GM20000 (cell line): ENCODE measurements around the gene PRKN.

Source experiments
- DNase-seq: peaks from one replicate; pipeline ENCODE4 v3.0.0; 2012; ENCODE audit warnings: low spot score
- TF ChIP-seq, protein P1 (sequence below): IDR thresholded peaks from 2 replicates; pipeline ENCODE4 v1.5.1; 2012; ENCODE audit warnings: mild to moderate bottlenecking, control low read depth; ENCODE audit errors: extremely low read depth, missing control alignments

The PRKN gene

DNA sequence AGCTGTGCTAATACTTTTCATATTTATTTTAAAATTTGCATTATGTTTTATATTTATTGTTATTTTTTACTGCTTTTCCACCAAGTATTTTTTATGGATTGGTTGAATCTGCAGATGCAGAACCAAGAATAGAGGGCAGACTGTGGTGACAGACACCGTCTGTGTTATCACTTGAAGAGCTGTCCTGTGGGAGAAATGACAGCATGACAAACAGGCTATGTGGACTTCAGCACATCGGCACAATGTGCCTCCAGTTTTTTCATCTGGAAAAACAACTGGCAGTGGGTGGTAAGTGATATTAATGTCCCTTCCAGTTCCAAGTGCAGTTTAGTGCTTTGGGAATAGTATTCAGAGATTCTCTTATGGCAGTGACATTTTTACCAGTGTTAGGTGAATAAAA is 492.9 kb downstream of the PRKN start:
- TF ChIP-seq, protein P1, sequence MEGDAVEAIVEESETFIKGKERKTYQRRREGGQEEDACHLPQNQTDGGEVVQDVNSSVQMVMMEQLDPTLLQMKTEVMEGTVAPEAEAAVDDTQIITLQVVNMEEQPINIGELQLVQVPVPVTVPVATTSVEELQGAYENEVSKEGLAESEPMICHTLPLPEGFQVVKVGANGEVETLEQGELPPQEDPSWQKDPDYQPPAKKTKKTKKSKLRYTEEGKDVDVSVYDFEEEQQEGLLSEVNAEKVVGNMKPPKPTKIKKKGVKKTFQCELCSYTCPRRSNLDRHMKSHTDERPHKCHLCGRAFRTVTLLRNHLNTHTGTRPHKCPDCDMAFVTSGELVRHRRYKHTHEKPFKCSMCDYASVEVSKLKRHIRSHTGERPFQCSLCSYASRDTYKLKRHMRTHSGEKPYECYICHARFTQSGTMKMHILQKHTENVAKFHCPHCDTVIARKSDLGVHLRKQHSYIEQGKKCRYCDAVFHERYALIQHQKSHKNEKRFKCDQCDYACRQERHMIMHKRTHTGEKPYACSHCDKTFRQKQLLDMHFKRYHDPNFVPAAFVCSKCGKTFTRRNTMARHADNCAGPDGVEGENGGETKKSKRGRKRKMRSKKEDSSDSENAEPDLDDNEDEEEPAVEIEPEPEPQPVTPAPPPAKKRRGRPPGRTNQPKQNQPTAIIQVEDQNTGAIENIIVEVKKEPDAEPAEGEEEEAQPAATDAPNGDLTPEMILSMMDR: no peak
- DNase-seq: no peak

DNA sequence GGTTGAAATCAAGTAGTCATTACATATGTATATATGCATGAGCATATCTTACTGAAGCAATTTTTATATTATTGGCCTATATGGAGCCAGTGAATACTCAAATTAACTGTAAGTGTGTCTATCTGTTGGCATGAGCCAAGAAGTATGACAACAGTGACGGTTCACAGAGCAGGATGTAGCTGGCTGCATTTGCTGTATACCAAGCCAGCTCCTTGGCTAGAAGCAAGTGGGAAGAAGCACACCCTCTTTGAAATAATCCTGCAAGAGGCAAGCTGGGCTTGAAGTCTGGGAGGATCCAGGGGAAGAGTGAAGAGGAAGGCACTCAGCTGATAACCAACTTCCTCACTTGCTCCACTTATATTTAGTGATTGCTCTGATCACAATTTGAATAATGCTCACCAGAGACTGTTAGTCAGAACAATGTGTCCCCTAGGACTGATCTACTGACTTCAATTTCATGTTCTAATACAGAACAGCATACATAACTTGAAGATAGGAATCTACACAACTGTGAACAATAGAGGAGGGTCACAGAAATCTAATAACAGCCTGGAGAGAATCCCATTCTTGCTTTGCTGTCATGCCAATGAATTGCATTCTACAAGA is 497.3 kb downstream of the PRKN start:
- DNase-seq: no peak
- TF ChIP-seq, protein P1: no peak

DNA sequence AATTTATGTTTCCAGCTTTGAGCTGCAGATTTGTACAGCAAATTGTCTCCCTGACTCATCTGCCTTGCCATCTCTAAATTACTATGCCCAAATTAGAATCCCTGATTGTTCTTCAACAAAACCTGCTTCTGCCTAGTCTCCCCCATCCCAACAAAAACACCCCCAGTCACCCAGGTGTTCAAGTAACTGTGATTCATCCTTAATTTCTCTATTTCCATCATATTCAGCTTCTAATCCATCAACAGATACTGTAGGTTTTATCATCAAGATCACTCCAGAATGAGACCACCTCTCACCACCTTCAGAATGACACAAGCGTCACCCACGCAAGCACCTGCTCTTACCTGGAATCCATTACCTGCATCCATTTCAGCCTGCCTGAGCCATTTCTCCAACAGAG is 498.5 kb downstream of the PRKN start:
- no peak for DNase-seq
- TF ChIP-seq, protein P1: no peak

DNA sequence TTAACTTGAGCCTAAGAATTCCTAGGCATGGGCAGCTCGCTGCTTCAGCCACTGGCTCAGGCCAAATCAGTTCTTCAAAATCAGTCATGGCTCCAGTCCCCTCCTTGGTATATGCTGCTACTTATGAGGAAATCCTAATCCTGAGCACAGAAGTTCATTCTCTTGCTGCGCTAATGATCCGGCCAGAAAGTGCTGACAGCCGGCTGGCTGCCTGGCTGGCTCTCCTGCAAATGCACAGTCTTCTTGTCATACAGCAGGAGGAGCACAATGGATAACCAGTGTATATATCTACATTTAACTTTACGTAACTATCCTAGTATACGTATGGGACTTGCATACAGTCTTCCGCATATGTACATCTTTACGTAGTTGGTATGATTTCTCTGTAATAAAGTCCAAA is 500.8 kb downstream of the PRKN start:
- TF ChIP-seq, protein P1: no peak
- DNase-seq: no peak

DNA sequence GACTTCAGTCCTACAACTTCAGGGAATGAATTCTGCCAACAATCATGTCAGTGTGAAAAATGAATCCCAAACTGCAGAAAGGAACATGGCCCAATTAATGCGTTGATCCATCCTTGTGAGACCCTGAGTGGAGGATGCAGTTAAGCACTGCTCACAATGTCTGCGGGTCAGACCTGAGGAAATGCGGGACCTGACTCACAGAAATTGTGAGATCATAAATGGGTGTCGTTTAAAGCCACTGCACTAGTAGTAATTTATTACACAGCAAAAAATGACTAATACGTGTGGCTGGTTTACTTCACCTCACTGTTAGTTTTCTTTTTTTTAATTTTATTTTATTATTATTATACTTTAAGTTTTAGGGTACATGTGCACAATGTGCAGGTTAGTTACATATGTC is 505.0 kb downstream of the PRKN start:
- TF ChIP-seq, protein P1: no peak
- DNase-seq: no peak

DNA sequence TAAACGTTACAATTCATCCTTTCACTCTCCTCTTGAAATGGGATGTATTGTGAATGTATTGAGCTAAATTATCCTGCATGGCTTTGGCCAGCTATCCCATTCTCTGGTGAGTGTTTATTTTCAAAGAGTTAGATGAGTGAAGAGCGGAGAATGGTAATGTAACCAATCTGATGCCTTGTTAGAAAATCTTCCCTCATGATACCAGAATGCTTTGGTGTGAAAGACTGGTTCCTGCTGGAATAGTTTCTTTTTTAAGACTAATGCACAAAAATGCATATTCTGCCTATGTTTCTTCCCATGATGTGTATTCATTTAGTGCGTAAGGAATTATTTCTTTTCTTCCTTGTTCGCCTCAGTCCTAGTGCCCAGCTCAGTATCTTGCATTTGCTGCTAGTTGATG is 506.7 kb downstream of the PRKN start:
- no peak for DNase-seq
- TF ChIP-seq, protein P1: no peak

DNA sequence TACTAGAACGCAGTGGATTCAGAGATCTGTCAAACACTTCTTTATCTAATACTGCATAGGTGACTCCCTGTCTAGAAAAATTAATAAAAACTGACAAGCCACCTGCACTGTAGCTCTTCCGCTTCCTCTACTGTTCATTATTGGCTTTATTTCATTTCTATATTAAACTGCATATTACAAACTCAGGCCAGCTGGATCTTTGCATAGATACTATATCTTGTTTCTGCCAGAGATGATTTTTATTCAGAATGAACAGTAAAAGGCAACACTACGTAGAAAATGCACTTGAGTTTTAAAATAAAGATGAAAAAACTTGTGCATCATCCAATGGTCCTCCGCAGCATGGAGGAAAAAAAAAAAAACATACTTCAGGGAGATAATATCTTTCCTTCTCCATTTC is 508.3 kb downstream of the PRKN start:
- TF ChIP-seq, protein P1: no peak
- no peak for DNase-seq
